Activated naive CD8-positive, alpha-beta T cell treated with anti-CD3 and anti-CD28 coated beads, Interleukin-2, amount 10 ng/mL, durations not matched to agents 7 days and 5 days (primary cell): ENCODE measurements around the gene TCN2. TPM values are rescaled to one million over a fixed set of nuclear protein-coding genes. Genes with fewer than 3 reads are reported as not detected.
"Not testable (repeated sequence)": the region's sequence is repeated elsewhere in the genome, so short reads cannot be mapped to it uniquely, and the experiment has no call there.

ENCODE experiments used
- ATAC-seq: fragments of 150-1000 bp; cut with Tn5 transposase; one replicate; pipeline ENCODE4 v1.10.0; 2021; ENCODE audit warnings: low read depth, moderate library complexity
- POLR2A ChIA-PET: fragments of 350-600 bp; sonication (Branson Sonifier 250); formaldehyde crosslinking; loops from one replicate; lab custom pipeline; 2021; ENCODE audit warnings: antibody characterized with exemption; lab: Charles Lee
- DNase-seq: peaks from one replicate; pipeline ENCODE4 v3.0.0; 2021
- H3K27ac Mint-ChIP-seq: one replicate; pipeline ENCODE4 v1.8.0; 2022; ENCODE audit warnings: mild to moderate bottlenecking, mixed read lengths
- H3K27me3 Mint-ChIP-seq: one replicate; pipeline ENCODE4 v1.8.0; 2022; ENCODE audit warnings: mild to moderate bottlenecking, moderate library complexity, mixed read lengths
- H3K36me3 Mint-ChIP-seq: one replicate; pipeline ENCODE4 v1.8.0; 2021; ENCODE audit warnings: mild to moderate bottlenecking, mixed read lengths
- H3K4me1 Mint-ChIP-seq: one replicate; pipeline ENCODE4 v1.8.0; 2021; ENCODE audit warnings: mixed read lengths
- H3K4me3 Mint-ChIP-seq: one replicate; pipeline ENCODE4 v1.8.0; 2022; ENCODE audit warnings: mild to moderate bottlenecking, moderate library complexity, mixed read lengths
- H3K9me3 Mint-ChIP-seq: one replicate; pipeline ENCODE4 v1.8.0; 2021; ENCODE audit warnings: mixed read lengths
- total RNA-seq, 2 experiments: library from RNA; stranded (reverse); gene quantifications; one replicate each; pipeline ENCODE4 v1.2.3, GENCODE V29; 2021

The TCN2 gene
- total RNA-seq, 2 experiments from 2014 or later: 0.28 to 0.94 TPM

DNA sequence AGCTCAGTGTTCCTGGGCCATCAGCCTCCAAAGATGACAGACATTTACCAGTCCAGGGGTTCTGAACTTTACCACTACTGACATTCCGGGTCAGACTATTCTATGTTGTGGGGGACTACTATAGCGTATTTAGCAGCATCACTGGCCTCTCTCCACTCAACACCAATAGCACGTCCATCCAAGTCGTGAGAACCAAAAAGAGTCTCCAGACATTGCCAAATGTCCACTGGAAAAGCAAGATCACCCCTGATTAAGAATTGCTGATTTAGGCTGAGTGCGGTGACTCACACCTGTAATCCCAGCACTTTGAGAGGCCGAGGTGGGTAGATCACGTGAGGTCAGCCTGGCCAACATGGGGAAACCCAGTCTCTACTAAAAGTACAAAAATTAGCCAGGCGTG lies 20.6 kb upstream of the TCN2 start:
- POLR2A ChIA-PET: no interaction called here
- ATAC-seq (no peak), DNase-seq (no peak)
- Mint-ChIP-seq H3K9me3 (no peaks in the 10 kb centered on the region), H3K27me3 (no peaks in the 10 kb centered on the region), H3K4me3 (no peak overlapping the region), H3K4me1 (peaks cover 2% of the 10 kb centered on the region), H3K27ac (no peak overlapping the region), H3K36me3 (peaks cover 6% of the 10 kb centered on the region)

DNA sequence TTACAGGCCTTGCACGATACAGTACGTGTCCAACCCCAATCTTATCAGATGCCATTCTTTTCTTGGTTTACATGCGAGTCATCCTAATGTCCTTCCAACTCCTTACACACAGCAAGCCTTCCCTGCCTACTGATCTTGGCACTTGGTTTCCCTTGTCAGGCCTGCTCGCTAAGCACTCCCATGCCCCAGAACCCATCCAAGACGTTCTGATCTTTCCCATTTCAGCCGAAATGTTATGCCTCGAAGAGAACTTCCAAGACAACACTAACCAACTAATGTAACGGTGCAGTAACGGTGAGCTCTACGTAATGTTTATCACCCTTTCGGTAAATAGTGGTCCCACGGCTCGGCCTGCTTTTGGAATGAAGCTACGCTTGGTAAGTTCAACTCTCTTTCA lies 15.8 kb upstream of the TCN2 start:
- Mint-ChIP-seq H3K9me3 (no peaks in the 10 kb centered on the region), H3K36me3 (peaks cover 5% of the 10 kb centered on the region), H3K4me1 (peaks cover 2% of the 10 kb centered on the region), H3K4me3 (no peak overlapping the region), H3K27me3 (peaks cover 11% of the 10 kb centered on the region), H3K27ac (no peak overlapping the region)
- POLR2A ChIA-PET: interaction anchor here (1.4 to 1.6 kb wide), 2 partner anchors 17 to 167 kb away, joined by 4 to 8 read pairs; no protein-coding TSS in a partner anchor
- DNase-seq: no peak
- no peak for ATAC-seq

DNA sequence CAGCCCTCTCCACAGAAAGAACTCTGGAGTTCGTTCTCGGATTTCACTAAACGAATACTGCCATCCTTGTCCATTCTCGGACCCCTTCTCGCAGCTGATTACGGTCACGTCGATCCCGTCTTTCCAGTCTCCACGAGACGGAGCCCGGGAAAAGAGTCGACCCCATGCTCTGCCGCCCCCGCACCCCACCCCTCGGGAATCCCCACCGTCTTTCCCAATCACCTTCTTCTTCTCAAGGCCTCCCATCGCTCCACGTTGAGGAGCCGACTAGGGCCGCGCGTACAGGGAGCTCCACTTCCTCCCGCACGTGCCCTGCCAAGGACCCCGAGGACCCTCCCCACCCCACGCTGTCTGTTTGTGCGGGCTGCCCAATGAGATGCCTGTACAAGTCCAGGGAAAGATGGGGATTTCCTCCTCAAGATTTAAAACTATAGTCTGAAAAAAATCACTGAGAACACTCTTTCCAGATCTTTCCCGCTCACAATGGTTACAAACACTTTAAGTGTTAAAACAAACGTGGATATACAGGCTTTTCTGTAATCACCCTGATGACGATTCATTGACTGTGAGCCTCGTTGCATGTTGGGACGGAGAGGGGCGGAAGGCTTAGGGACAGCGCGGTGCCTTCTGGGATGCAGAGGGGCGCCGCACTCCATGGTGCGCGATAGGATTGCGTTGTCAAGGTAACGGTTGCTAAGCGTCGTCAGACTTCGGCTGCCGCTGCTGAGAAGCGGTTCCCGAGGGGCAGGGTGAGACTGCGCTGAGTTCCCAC lies 15.2 kb upstream of the TCN2 start, which contains the start of gene PES1:
Gene PES1, minus strand, starts transcription at position 323 of the 772 bp plus-strand sequence. Its CDS starts 77 bp downstream, at position 246.
- no peak within 1 kb of the TSS for H3K27ac Mint-ChIP-seq
- peaks cover 2% of the 10 kb centered on the region for H3K4me1 Mint-ChIP-seq
- H3K9me3 Mint-ChIP-seq: no peaks in the 10 kb centered on the region
- DNase-seq (peak; percentile 87), ATAC-seq (peak; percentile 98)
- no peak within 1 kb of the TSS for H3K4me3 Mint-ChIP-seq
- H3K36me3 Mint-ChIP-seq: peaks cover 5% of the 10 kb centered on the region
- H3K27me3 Mint-ChIP-seq: peaks cover 11% of the 10 kb centered on the region
- POLR2A ChIA-PET: interaction anchor here (1.4 to 1.6 kb wide), 2 partner anchors 17 to 168 kb away, joined by 4 to 8 read pairs; no protein-coding TSS in a partner anchor

DNA sequence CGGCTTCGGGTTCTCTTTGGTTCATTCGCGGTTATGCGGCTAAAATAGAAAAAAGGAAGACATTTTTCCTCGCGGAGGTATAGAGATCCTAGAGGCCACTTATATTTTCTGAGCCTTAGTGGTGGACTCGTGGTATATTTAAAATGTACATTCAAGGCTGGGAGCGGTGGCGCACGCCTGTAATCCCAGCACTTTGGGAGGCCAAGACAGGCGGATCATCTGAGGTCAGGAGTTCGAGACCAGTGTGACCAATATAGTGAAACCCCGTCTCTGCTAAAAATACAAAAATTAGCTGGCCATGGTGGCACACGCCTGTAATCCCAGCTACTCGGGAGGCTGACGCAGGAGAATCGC lies 14.6 kb upstream of the TCN2 start:
- not testable (repeated sequence) for H3K4me1 Mint-ChIP-seq, H3K36me3 Mint-ChIP-seq, H3K9me3 Mint-ChIP-seq, H3K4me3 Mint-ChIP-seq, H3K27ac Mint-ChIP-seq, ATAC-seq, DNase-seq
- H3K27me3 Mint-ChIP-seq: peaks cover 11% of the 10 kb centered on the region
- POLR2A ChIA-PET: interaction anchor here (1.4 kb wide), 1 partner anchor 168 kb away, joined by 8 read pairs; no protein-coding TSS in a partner anchor

DNA sequence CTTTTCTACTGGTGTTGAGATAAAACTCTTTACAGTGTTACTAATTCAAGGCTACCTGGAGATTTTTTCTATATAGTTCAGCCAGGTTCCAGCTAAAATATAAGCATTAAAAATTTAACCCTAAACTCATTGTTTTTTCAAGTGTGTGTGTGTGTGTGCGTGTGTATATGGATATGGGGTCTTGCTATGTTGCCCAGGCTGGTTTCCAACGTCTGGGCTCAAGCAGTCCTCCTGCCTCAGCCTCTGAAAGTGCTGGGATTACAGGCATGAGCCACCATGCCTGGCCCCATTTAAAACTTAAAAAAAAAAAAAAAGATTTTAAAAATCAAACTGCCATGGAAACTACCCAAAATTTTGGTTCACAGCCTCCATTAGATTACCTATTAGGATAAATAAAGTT lies 10.8 kb upstream of the TCN2 start:
- no peaks in the 10 kb centered on the region for H3K9me3 Mint-ChIP-seq
- POLR2A ChIA-PET: interaction anchor here (0.7 kb wide), 1 partner anchor 13 kb away, joined by 3 read pairs; no protein-coding TSS in a partner anchor
- peaks cover 2% of the 10 kb centered on the region for H3K4me1 Mint-ChIP-seq
- H3K27me3 Mint-ChIP-seq: peaks cover 20% of the 10 kb centered on the region
- ATAC-seq: no peak
- DNase-seq: no peak
- no peaks in the 10 kb centered on the region for H3K36me3 Mint-ChIP-seq
- H3K27ac Mint-ChIP-seq: no peak overlapping the region
- H3K4me3 Mint-ChIP-seq: no peak overlapping the region

DNA sequence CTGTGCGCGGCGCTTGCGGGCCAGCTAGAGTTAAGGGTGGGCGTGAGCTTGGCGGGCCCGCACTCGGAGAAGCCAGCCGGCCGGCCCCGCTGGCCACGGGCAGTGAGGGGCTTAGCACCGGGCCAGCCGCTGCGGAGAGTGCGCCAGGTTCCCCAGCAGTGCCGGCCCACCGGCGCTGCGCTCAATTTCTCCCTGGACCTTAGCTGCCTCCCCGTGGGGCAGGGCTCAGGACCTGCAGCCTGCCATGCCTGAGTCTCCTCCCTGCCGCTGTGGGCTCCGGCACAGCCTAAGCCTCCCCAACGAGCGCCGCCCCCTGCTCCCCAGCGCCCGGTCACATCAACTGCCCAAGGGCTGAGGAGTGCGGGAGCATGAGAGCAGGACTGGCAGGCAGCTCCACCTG lies 10.1 kb upstream of the TCN2 start:
- Mint-ChIP-seq H3K4me1 (peaks cover 2% of the 10 kb centered on the region), H3K4me3 (no peak overlapping the region), H3K36me3 (no peaks in the 10 kb centered on the region), H3K27me3 (peaks cover 26% of the 10 kb centered on the region), H3K27ac (no peak overlapping the region), H3K9me3 (no peaks in the 10 kb centered on the region)
- ATAC-seq (no peak), DNase-seq (no peak)
- POLR2A ChIA-PET: no interaction called here

DNA sequence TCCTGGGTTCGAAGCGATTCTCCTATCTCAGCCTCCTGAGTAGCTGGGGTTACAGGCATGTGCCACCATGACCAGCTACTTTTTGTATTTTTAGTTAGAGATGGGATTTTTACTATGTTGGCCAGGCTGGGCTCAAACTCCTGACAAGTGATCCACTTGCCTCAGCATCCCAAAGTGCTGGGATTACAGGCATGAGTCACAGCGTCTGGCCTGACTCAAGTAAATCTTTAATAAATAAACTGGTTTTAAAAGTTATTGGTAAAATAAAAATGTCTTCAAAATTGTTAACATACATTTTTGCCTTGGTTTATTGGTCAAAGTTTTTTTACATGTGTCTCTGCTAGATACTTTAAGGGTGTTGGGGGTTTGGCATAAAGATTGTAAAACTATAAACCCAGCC lies 8.0 kb upstream of the TCN2 start:
- peaks cover 18% of the 10 kb centered on the region for H3K27me3 Mint-ChIP-seq
- no peaks in the 10 kb centered on the region for H3K36me3 Mint-ChIP-seq
- H3K4me1 Mint-ChIP-seq: peaks cover 2% of the 10 kb centered on the region
- ATAC-seq (no peak), DNase-seq (no peak)
- no peak overlapping the region for H3K4me3 Mint-ChIP-seq
- H3K9me3 Mint-ChIP-seq: no peaks in the 10 kb centered on the region
- H3K27ac Mint-ChIP-seq: no peak overlapping the region
- POLR2A ChIA-PET: no interaction called here

DNA sequence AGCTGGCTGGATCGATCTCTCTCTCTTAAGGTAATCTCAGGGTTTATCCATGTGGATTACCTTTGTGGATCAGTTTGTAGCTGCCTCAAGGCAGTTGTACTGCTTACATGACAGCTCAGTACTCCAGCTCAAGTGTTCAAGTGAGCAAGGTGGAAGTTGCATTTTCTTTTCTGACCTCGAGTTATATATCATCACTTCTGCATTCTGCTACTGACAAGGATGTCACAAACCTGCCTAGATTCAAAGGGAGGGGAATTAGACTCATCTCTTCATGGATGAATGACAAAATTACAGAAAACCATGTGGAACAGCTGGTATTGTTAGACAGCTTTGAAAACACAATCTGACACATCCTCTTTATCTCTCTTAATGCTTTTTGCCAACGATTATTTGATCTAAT lies 6.1 kb upstream of the TCN2 start:
- Mint-ChIP-seq H3K36me3 (no peaks in the 10 kb centered on the region), H3K4me3 (no peak overlapping the region), H3K4me1 (peaks cover 8% of the 10 kb centered on the region), H3K27me3 (peaks cover 19% of the 10 kb centered on the region), H3K9me3 (no peaks in the 10 kb centered on the region), H3K27ac (no peak overlapping the region)
- POLR2A ChIA-PET: no interaction called here
- ATAC-seq (no peak), DNase-seq (no peak)

DNA sequence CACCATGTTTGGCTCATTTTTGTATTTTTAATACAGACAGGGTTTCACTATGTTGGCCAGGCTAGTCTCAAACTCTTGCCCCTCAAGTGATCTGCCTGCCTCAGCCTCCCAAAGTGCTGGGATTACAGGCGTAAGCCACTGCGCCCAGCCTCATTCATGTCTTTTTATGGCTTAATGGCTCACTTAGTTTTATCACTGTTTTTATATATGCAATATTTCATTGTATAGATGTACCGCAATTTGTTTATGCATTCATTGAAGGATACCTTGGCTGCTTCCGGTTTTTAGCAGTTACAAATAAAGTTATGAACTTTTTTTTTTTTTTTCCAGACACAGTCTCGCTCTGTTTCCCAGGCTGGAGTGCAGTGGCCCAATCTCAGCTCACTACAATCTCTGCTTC lies 5.5 kb upstream of the TCN2 start:
- Mint-ChIP-seq H3K36me3 (no peaks in the 10 kb centered on the region), H3K4me1 (peaks cover 8% of the 10 kb centered on the region), H3K9me3 (no peaks in the 10 kb centered on the region), H3K4me3 (no peak overlapping the region), H3K27ac (no peak overlapping the region), H3K27me3 (peaks cover 19% of the 10 kb centered on the region)
- POLR2A ChIA-PET: no interaction called here
- ATAC-seq (no peak), DNase-seq (no peak)

DNA sequence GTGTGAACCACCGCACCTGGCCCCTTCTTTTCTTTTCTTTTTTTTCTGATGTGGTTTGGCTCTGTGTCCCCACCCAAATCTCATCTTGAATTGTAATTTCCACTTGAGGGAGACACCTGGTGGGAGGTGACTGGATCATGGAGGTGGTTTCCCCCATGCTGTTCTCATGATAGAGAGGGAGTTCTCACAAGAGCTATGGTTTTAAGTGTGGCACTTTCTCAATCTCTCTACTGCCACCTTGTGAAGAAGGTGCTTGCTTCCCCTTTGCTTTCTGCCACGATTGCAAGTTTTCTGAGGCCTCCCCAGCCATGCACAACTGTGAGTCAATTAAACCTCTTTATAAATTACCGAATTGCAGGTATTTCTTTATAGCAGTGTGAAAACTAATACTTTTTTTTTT lies 4.9 kb upstream of the TCN2 start:
- no peak for DNase-seq
- ATAC-seq: peak; percentile 48
- Mint-ChIP-seq H3K36me3 (no peaks in the 10 kb centered on the region), H3K9me3 (no peaks in the 10 kb centered on the region), H3K4me1 (peaks cover 13% of the 10 kb centered on the region), H3K4me3 (no peak overlapping the region), H3K27me3 (peaks cover 19% of the 10 kb centered on the region), H3K27ac (no peak overlapping the region)
- POLR2A ChIA-PET: no interaction called here

DNA sequence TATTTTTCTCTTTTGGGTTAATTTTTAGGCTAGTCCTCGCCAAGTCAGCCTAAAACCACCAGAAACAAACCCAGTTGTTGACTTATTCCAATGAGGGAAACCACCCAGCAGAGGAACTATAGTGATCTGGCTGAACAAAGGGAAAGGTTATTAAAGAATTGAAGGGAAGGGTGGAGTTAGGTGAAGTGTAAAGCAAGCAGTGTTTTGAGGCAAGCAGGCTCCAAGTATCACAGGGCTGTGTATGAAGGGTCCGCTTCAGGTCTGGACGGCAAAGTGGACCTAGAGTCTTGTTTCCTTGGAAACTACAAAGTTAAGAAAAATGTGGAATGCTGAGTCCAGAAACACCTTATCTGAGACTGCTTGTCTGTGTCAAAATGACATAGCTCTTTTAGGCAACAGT lies 3.2 kb upstream of the TCN2 start:
- DNase-seq (no peak), ATAC-seq (no peak)
- Mint-ChIP-seq H3K4me1 (peaks cover 26% of the 10 kb centered on the region), H3K27ac (no peak overlapping the region), H3K27me3 (peaks cover 22% of the 10 kb centered on the region), H3K4me3 (no peak overlapping the region), H3K36me3 (no peaks in the 10 kb centered on the region), H3K9me3 (no peaks in the 10 kb centered on the region)
- POLR2A ChIA-PET: no interaction called here

DNA sequence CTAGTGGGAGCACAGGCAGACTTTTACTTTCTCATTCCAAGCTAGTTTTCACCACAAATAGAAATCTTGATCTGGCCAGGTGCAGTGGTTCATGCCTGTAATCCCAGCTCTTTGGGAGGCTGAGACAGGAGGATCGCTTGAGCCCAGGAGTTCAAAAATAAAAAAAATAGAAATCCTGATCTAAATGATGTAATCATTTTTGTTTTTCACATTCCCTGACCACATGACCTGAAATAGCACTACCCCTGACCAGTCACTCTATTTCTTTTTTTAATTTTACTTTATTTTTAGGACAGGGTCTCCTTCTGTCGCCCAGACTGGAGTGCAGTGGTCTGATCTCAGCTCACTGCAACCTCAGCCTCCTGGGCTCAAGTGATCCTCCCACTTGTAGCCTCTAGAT lies 2.3 kb upstream of the TCN2 start:
- H3K36me3 Mint-ChIP-seq: no peaks in the 10 kb centered on the region
- no peak overlapping the region for H3K27ac Mint-ChIP-seq
- no peak for ATAC-seq
- H3K27me3 Mint-ChIP-seq: peaks cover 24% of the 10 kb centered on the region
- H3K9me3 Mint-ChIP-seq: no peaks in the 10 kb centered on the region
- POLR2A ChIA-PET: interaction anchor here (0.7 kb wide), 1 partner anchor 30 kb away, joined by 3 read pairs; no protein-coding TSS in a partner anchor
- peaks cover 33% of the 10 kb centered on the region for H3K4me1 Mint-ChIP-seq
- DNase-seq: no peak
- H3K4me3 Mint-ChIP-seq: no peak overlapping the region

DNA sequence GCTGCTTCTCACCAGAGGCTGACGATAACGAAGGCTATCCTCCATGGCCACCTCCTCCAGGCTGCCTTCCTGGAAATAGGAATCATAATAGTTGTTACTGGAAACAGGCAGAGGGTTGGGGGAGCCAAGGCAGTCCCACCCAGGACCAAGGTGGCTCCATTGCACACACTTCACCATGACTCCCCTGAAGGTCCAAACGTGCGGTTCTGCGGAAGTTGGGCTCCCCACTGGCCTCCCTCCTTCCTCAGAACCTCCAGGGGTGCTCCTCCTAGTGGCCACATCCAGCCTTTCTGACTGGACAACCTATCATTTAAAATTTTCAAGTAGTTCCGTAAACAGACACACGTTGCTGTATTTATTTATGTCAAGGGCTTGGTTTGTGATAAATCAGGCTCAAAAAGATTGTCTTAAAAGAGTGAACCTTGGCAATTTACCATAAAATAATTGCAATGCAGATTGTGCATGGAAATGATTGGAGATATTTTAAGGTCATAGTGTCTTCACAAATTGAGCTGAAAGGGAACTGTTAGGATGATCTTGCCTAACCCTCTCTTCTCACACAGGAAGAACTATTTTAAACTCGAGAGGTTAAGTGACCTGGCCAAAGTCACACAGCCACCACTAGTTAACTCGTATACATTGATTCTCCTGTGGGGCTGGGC lies 1.4 kb upstream of the TCN2 start:
- no peak overlapping the region for H3K27ac Mint-ChIP-seq
- H3K4me1 Mint-ChIP-seq: peaks cover 38% of the 10 kb centered on the region
- DNase-seq: peak; percentile 41
- H3K27me3 Mint-ChIP-seq: peaks cover 21% of the 10 kb centered on the region
- POLR2A ChIA-PET: no interaction called here
- H3K4me3 Mint-ChIP-seq: peak overlapping the region; percentile 12
- no peaks in the 10 kb centered on the region for H3K9me3 Mint-ChIP-seq
- H3K36me3 Mint-ChIP-seq: no peaks in the 10 kb centered on the region
- no peak for ATAC-seq
